GM21447 (cell line): ENCODE results near the gene CIDEA.
"Not testable (repeated sequence)": the region's sequence is repeated elsewhere in the genome, so short reads cannot be mapped to it uniquely, and the experiment has no call there.

Experiments
- ATAC-seq: cut with Tn5 transposase; IDR thresholded peaks from one replicate; pipeline ENCODE4 v1.9.1; 2021; ENCODE audit not compliant: unreplicated experiment

Gene CIDEA

GRCh38 chr18:12254136-12254819 is at the start of gene CIDEA:
CIDEA (plus strand) TSS chr18:12254361; CDS start chr18:12254384, 23 bp downstream.
- ATAC-seq: no peak

GRCh38 chr18:12208296-12209153 is 45.6 kb upstream of the CIDEA start:
- ATAC-seq: not testable (repeated sequence)

- ATAC-seq: not testable (repeated sequence)
Observed at GRCh38 chr18:12212308-12212707, 41.9 kb upstream of the CIDEA start.

- ATAC-seq: not testable (repeated sequence)
Observed at GRCh38 chr18:12214296-12215005, 39.7 kb upstream of the CIDEA start.

GRCh38 chr18:12216471-12216870 is 37.7 kb upstream of the CIDEA start:
- not testable (repeated sequence) for ATAC-seq

- not testable (repeated sequence) for ATAC-seq
Observed at GRCh38 chr18:12218603-12219002, 35.6 kb upstream of the CIDEA start.

- not testable (repeated sequence) for ATAC-seq
Observed at GRCh38 chr18:12222041-12222440, 32.1 kb upstream of the CIDEA start.

- ATAC-seq: not testable (repeated sequence)
Observed at GRCh38 chr18:12223326-12223725, 30.8 kb upstream of the CIDEA start.

GRCh38 chr18:12226807-12227206 is 27.4 kb upstream of the CIDEA start:
- ATAC-seq: not testable (repeated sequence)

- ATAC-seq: not testable (repeated sequence)
Observed at GRCh38 chr18:12227399-12228186, 26.6 kb upstream of the CIDEA start.

GRCh38 chr18:12228308-12228707 is 25.9 kb upstream of the CIDEA start:
- not testable (repeated sequence) for ATAC-seq

GRCh38 chr18:12230561-12230960 is 23.6 kb upstream of the CIDEA start:
- ATAC-seq: not testable (repeated sequence)

GRCh38 chr18:12231040-12231882 is 22.9 kb upstream of the CIDEA start:
- ATAC-seq: no peak

GRCh38 chr18:12231986-12232385 is 22.2 kb upstream of the CIDEA start:
- ATAC-seq: no peak

GRCh38 chr18:12233378-12233777 is 20.8 kb upstream of the CIDEA start:
- ATAC-seq: no peak

- no peak for ATAC-seq
Observed at GRCh38 chr18:12234451-12235190, 19.5 kb upstream of the CIDEA start.

- no peak for ATAC-seq
Observed at GRCh38 chr18:12236141-12236540, 18.0 kb upstream of the CIDEA start.

GRCh38 chr18:12236934-12237832 is 17.0 kb upstream of the CIDEA start:
- peak; percentile 82 for ATAC-seq
